H1 (cell line): Measurements from ENCODE around the gene EPS8L1. TPM values are rescaled to one million over a fixed set of nuclear protein-coding genes. Genes with fewer than 3 reads are reported as not detected.

Experiments used
- NANOG ChIP-seq: IDR thresholded peaks from 2 replicates; pipeline ENCODE4 v1.6.1; 2011; ENCODE audit warnings: low read length, low read depth, mild to moderate bottlenecking, inconsistent platforms; ENCODE audit not compliant: insufficient read depth, poor library complexity, severe bottlenecking
- polyA plus RNA-seq, 7 experiments: library from polyadenylated mRNA; depleted of rRNA in 3 of 7; stranded (reverse) in 5 of 7; unstranded in 2 of 7; fragments of >200 nt in 5 of 7; fragments of 200-250 nt in 2 of 7; gene quantifications; 1 replicate in 5 of 7; 2 replicates in 1 of 7; 4 replicates in 1 of 7; pipeline versions ENCODE4 v1.2.1 to v1.2.3, GENCODE V29; 2011 to 2013; ENCODE audit warnings: missing spikeins in 2 of 7, mixed read lengths in 2 of 7
- total RNA-seq: library from RNA; stranded (reverse); fragmentation: NEBNext Ultra II Directional; extraction: Animal tissue kit (Norgen Biotek cat#: 25700); gene quantifications from 2 replicates; pipeline ENCODE4 v1.2.1, GENCODE V29; 2021

EPS8L1 gene
- total and polyA plus RNA-seq, 2 of the 8 experiments (the other 6 are each of a cell fraction or from before 2014, with no cell fraction given), result 19.8 to 30.2 TPM

- no peak for TF ChIP-seq NANOG
Observed at GRCh38 chr19:55101261-55101660, 25.6 kb downstream of the EPS8L1 start (continued).
